Kidney (tissue), 14 donors: ENCODE measurements around the gene EDAR. TPM values are rescaled to one million over a fixed set of nuclear protein-coding genes. Genes with fewer than 3 reads are reported as not detected.

Source experiments
- DNase-seq, 5 donors: peaks; one replicate each; pipeline ENCODE4 v3.0.0-alpha.2; 2013 to 2020
- FAIRE-seq: peaks from 2 replicates; lab custom pipeline; 2012; peaks lifted over from hg19 to GRCh38; lab: Jason Lieb, UNC
- H3K27ac ChIP-seq, 2 donors: one replicate each; pipeline ENCODE4 v1.7.0; 2013; ENCODE audit warnings: low read depth in 2 of 2, low read length in 2 of 2, inconsistent platforms in 1 of 2
- H3K27me3 ChIP-seq: one replicate; pipeline ENCODE4 v1.7.1; 2013; ENCODE audit warnings: low read length, inconsistent platforms; ENCODE audit not compliant: control insufficient read depth, insufficient read depth
- H3K36me3 ChIP-seq, 3 donors: one replicate each; pipeline versions ENCODE4 v1.7.0 to v1.7.1; 2013; ENCODE audit warnings: low read length in 3 of 3, control low read depth in 1 of 3, inconsistent platforms in 1 of 3; ENCODE audit not compliant: insufficient read depth in 3 of 3, control insufficient read depth in 2 of 3
- H3K4me1 ChIP-seq, 3 donors: one replicate each; pipeline versions ENCODE4 v1.7.0 to v1.7.1; 2013; ENCODE audit warnings: low read length in 3 of 3, inconsistent platforms in 1 of 3, low read depth in 1 of 3; ENCODE audit not compliant: control insufficient read depth in 2 of 3, insufficient read depth in 2 of 3
- H3K4me3 ChIP-seq, 3 donors: one replicate each; pipeline versions ENCODE4 v1.7.0 to v1.8.1; 2013; ENCODE audit warnings: low read length in 3 of 3, control low read depth in 1 of 3, inconsistent platforms in 1 of 3
- H3K9ac ChIP-seq, 3 donors: one replicate each; pipeline versions ENCODE4 v1.7.0 to v1.7.1; 2013; ENCODE audit warnings: low read length in 3 of 3, control low read depth in 1 of 3, inconsistent platforms in 1 of 3
- H3K9me3 ChIP-seq, 3 donors: one replicate each; pipeline versions ENCODE4 v1.7.0 to v1.7.1; 2013; ENCODE audit warnings: low read length in 3 of 3, control low read depth in 1 of 3, inconsistent platforms in 1 of 3; ENCODE audit not compliant: control insufficient read depth in 2 of 3, insufficient read depth in 1 of 3
- intact Hi-C: fragments of 100-400 bp; cut with DNase I; formaldehyde crosslinking; loops from one replicate; pipeline ENCODE4 v1.11.1; 2022
- polyA plus RNA-seq: library from polyadenylated mRNA; stranded (reverse); fragments of 350-450 nt; fragmentation: Illumina TruSeq; extraction: RNeasy Lipid Tissue Mini Kit (QIAGEN cat#74804); gene quantifications from one replicate; pipeline ENCODE4 v1.2.3, GENCODE V29; 2014; ENCODE audit warnings: low read depth, low replicate concordance; ENCODE audit not compliant: insufficient read depth
- total RNA-seq: library from RNA; stranded (reverse); fragmentation: NEBNext Ultra II Directional; extraction: Animal tissue kit (Norgen Biotek cat#: 25700); gene quantifications from one replicate; pipeline ENCODE4 v1.2.1, GENCODE V29; 2021
- TF ChIP-seq, protein P1 (sequence below): IDR thresholded peaks from 3 replicates; pipeline ENCODE4 v1.5.1; 2012; ENCODE audit warnings: mild to moderate bottlenecking, moderate library complexity, borderline replicate concordance; ENCODE audit not compliant: insufficient read depth; ENCODE audit errors: extremely low read depth
- donor health status: control.
- donor health status: control.
- donor health status: control.
- donor health status: control.
- donor health status: control.
- donor health status: DM: yes; HTN: yes; CAD: no.
- donor health status: Normal renal cell carcinoma (clear cell type).

EDAR gene
- total and polyA plus RNA-seq, 2 donors from 2014 or later: 0.17 to 3.1 TPM

DNA sequence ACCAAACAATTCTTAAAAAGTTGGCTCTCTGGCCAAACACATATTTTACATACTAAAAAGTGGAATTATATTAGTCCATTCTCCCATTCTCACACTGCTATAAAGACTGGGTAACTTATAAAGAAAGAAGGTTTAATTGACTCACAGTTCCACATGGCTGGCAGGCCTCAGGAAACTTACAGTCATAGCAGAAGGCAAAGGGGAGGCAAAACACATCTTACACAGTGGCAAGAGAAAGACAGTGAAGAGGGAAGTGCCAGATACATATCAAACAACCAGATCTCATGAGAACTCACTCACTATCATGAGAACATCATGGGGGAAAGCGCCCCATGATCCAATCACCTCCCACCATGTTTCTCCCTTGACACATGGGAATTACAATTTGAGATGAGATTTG lies 42.6 kb downstream of the EDAR start:
- Histone ChIP-seq H3K4me1 (peaks cover 0 to 5% (median 0%) of the 10 kb centered on the region in 3 donors), H3K9me3 (peaks cover 0 to 7% (median 4%) of the 10 kb centered on the region in 3 donors), H3K4me3 (no peak overlapping the region), H3K9ac (no peak overlapping the region), H3K27me3 (no peaks in the 10 kb centered on the region), H3K36me3 (no peaks in the 10 kb centered on the region), H3K27ac (no peak overlapping the region)
- intact Hi-C loops: no loop called here
- TF ChIP-seq, protein P1, sequence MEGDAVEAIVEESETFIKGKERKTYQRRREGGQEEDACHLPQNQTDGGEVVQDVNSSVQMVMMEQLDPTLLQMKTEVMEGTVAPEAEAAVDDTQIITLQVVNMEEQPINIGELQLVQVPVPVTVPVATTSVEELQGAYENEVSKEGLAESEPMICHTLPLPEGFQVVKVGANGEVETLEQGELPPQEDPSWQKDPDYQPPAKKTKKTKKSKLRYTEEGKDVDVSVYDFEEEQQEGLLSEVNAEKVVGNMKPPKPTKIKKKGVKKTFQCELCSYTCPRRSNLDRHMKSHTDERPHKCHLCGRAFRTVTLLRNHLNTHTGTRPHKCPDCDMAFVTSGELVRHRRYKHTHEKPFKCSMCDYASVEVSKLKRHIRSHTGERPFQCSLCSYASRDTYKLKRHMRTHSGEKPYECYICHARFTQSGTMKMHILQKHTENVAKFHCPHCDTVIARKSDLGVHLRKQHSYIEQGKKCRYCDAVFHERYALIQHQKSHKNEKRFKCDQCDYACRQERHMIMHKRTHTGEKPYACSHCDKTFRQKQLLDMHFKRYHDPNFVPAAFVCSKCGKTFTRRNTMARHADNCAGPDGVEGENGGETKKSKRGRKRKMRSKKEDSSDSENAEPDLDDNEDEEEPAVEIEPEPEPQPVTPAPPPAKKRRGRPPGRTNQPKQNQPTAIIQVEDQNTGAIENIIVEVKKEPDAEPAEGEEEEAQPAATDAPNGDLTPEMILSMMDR: no peak
- no peak for DNase-seq
- no peak for FAIRE-seq

DNA sequence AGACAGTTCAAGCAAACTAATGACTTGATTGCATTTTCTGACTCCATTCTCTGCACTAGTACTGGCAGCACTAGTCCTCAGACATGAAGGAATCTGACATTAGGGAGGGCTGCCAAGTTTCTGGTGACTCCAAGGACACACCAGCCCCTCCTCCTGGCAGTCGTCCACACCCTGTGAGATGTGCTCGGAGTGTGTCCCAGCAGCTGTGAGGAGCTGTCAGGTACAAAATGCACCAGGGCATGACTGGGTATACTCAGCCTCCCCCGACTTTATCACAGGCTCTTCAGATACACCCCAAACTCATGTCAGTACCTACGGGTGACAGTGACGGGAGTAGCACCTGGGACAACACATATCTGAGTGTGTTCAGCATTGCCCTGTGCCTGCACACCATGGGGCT lies 43.1 kb downstream of the EDAR start:
- peaks cover 0 to 5% (median 0%) of the 10 kb centered on the region in 3 donors for H3K4me1 ChIP-seq
- intact Hi-C loops: no loop called here
- no peak overlapping the region for H3K27ac ChIP-seq
- H3K9ac ChIP-seq: no peak overlapping the region
- H3K4me3 ChIP-seq: no peak overlapping the region
- TF ChIP-seq, protein P1: no peak
- H3K36me3 ChIP-seq: no peaks in the 10 kb centered on the region
- peak in 1 of 5 donors; percentile 86 for DNase-seq
- FAIRE-seq: no peak
- H3K9me3 ChIP-seq: peaks cover 0 to 7% (median 4%) of the 10 kb centered on the region in 3 donors
- no peaks in the 10 kb centered on the region for H3K27me3 ChIP-seq

DNA sequence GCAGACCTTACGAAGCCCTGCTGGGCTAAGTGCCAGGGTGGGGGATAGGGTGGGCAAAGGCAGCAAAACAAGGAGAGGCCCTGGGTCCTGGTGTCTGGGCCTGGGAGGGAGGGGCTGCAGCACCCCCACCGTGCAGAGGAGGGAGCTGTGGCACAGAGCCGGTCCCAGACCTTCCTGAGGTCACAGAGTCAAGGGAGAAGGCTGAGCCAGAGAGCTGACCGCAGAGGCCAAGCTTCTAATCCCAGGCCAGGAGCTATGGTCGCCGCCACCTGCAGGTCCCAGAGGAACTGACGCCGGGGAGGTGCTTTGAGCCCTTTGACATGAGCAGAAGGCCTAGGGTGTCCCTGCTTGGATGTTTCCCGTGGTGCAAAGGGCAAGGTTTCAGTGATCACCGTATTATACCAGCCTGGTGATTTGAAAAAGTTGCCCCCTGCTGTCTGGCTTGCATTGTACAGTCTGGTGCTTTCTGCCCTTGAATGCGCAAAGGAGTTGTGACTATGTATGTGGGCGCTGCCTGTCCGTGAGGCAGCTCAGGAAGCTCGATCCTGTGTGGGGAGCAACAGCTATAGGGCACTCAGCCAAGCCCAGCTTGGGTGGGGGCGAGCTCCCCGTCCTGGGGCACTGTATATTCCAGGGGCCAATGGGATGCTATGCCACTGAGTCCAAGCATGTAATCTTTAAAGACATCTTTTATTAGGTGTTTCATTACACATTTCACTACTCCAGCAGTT lies 44.3 kb downstream of the EDAR start:
- no peak overlapping the region for H3K4me3 ChIP-seq
- H3K9ac ChIP-seq: no peak overlapping the region
- intact Hi-C loops: no loop called here
- peaks cover 0 to 7% (median 4%) of the 10 kb centered on the region in 3 donors for H3K9me3 ChIP-seq
- FAIRE-seq (no peak), DNase-seq (peak in 2 of 5 donors; percentile 64 to 69)
- peaks cover 0 to 5% (median 0%) of the 10 kb centered on the region in 3 donors for H3K4me1 ChIP-seq
- TF ChIP-seq, protein P1: peak; percentile 25
- H3K36me3 ChIP-seq: no peaks in the 10 kb centered on the region
- peak overlapping the region in 1 of 2 donors; percentile 47 for H3K27ac ChIP-seq
- no peaks in the 10 kb centered on the region for H3K27me3 ChIP-seq
